GM18526 (cell line): ENCODE measurements around the gene PLBD2.

Experiments used
- POLR2A ChIP-seq: IDR thresholded peaks from 3 replicates; pipeline ENCODE4 v1.6.1; 2011; ENCODE audit not compliant: insufficient read length; ENCODE audit errors: extremely low read depth

PLBD2 gene

GRCh38 chr12:113413488-113413939 is 55.1 kb downstream of the PLBD2 start:
- no peak for TF ChIP-seq POLR2A

GRCh38 chr12:113414519-113415038 is 56.2 kb downstream of the PLBD2 start:
- no peak for TF ChIP-seq POLR2A

GRCh38 chr12:113416091-113416754 is 57.8 kb downstream of the PLBD2 start:
- TF ChIP-seq POLR2A: no peak

GRCh38 chr12:113418213-113418879 is 60.0 kb downstream of the PLBD2 start:
- no peak for TF ChIP-seq POLR2A

- no peak for TF ChIP-seq POLR2A
Observed at GRCh38 chr12:113420996-113421595, 62.7 kb downstream of the PLBD2 start.

GRCh38 chr12:113422030-113422885 is 63.9 kb downstream of the PLBD2 start, which contains the start of gene SDSL:
TSS of gene SDSL (plus strand) at chr12:113422380. CDS start at chr12:113427983, 5,603 bp downstream.
- TF ChIP-seq POLR2A: peak; percentile 44

GRCh38 chr12:113422886-113423669 is 64.7 kb downstream of the PLBD2 start:
- TF ChIP-seq POLR2A: no peak

GRCh38 chr12:113424456-113424855 is 66.1 kb downstream of the PLBD2 start:
- no peak for TF ChIP-seq POLR2A

GRCh38 chr12:113424915-113425823 is 66.8 kb downstream of the PLBD2 start:
- no peak for TF ChIP-seq POLR2A

GRCh38 chr12:113425960-113426453 is 67.6 kb downstream of the PLBD2 start:
- no peak for TF ChIP-seq POLR2A

GRCh38 chr12:113427882-113428281 is 69.5 kb downstream of the PLBD2 start:
- TF ChIP-seq POLR2A: no peak

- TF ChIP-seq POLR2A: no peak
Observed at GRCh38 chr12:113428482-113428881, 70.1 kb downstream of the PLBD2 start.

GRCh38 chr12:113432986-113433385 is 74.6 kb downstream of the PLBD2 start:
- no peak for TF ChIP-seq POLR2A
